HG02884 (cell line): ENCODE data around the gene GALNT6.

Experiments
- ATAC-seq: cut with Tn5 transposase; IDR thresholded peaks from one replicate; pipeline ENCODE4 v1.9.1; 2021; ENCODE audit warnings: mild to moderate bottlenecking, moderate library complexity; ENCODE audit not compliant: unreplicated experiment

Gene GALNT6, protein sequence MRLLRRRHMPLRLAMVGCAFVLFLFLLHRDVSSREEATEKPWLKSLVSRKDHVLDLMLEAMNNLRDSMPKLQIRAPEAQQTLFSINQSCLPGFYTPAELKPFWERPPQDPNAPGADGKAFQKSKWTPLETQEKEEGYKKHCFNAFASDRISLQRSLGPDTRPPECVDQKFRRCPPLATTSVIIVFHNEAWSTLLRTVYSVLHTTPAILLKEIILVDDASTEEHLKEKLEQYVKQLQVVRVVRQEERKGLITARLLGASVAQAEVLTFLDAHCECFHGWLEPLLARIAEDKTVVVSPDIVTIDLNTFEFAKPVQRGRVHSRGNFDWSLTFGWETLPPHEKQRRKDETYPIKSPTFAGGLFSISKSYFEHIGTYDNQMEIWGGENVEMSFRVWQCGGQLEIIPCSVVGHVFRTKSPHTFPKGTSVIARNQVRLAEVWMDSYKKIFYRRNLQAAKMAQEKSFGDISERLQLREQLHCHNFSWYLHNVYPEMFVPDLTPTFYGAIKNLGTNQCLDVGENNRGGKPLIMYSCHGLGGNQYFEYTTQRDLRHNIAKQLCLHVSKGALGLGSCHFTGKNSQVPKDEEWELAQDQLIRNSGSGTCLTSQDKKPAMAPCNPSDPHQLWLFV

DNA sequence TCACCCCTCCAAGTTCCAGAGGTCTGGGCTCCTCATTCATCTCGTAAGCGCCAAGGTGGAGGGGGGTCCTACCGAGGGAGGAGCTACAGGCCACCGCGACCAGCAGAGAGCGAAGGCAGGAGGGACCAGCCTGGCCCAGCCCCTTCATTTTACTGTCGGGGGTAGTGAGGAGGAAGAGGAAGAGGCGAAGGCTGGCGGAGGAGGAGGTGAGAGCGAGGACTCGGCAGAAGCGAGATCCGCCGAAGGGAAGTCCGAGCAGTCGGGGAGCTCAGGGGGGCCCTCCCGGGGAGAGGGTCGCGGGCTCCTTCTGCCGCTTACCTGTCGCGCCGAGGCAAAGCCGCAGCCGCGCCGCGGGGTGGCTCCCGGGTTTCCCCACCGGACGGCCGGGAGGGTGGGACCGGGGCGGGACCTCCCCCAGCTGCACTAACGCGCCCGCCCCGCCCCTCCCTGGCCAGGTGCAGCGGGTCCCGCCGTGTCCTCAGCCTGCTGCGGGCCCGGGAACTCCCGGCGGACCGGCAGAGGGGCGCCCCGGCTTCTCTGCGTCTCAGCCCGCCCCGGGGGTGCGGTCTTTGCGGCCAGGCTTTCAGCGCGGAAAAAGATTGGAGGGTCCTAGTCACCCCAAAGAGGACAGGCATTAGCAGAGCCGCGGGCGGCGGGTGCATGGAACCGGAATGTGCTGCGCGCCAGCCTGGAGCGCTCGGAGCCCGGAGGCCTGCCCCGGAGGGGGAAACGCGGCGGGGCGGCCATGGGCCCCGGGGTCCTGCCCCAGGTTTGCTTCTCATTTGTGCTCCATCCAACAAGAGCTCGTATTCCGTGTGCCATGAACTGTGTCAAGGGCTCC, at the start of gene GALNT6:
Gene GALNT6 (minus strand): TSS at position 124 of the 841 bp plus-strand sequence. CDS start 11,625 bp downstream, outside the sequence.
- ATAC-seq, result peak; percentile 35

DNA sequence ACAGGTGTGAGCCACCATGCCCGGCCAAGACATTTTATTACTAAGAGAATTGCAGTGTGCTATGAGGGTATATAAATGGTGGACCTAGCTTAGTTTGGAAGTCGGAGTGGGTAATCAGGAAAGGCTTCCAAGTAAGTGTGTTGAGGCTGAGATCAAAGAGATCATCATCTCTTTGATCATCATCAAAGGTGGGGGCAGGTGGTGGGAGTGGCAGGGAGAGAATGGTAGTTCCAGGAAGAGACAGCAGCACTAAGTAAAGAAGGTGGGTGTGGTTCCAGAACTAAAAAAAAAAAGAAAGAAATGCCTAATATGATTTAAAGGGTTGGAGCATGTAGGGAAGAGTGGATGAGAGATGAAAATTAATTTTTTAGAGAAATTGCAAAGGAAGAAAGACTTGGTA, 48.1 kb upstream of the GALNT6 start:
- ATAC-seq, result no peak

DNA sequence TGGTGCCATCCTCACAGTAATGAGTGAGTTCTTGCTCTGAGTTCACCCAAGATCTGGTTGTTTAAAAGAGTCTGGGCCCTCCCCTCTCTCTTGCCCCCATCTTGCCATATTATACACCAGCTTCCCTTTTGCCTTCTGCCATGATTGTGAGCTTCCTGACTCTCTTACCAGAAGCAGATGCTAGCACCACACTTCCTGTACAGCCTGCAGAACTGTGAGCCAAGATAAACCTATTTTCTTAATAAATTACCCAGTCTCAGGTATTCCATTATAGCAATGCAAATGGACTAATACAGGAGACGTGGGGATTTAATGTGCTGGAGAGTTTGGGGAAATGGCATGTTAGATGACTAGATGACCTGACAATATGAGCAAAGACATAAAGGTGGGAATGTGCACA, 46.2 kb upstream of the GALNT6 start:
- ATAC-seq, result no peak

DNA sequence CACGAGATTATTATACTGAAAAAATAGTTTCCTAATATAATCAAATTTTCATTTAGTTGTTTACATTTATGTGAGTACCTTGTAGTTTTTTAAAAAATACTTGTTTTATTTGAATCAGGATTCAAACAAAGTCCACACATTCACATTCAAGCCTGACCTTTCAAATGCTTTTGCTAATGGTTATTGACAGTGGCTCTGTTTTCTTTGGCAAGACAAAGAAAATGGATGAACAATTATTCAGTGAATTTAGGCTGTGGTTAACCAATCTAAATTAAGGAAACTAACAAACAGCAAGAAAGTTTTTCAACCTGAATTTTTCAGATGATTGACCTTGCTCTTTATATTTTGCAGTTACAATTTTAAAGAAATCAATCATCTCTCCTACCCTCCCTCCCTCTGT, 43.1 kb upstream of the GALNT6 start:
- no peak for ATAC-seq

DNA sequence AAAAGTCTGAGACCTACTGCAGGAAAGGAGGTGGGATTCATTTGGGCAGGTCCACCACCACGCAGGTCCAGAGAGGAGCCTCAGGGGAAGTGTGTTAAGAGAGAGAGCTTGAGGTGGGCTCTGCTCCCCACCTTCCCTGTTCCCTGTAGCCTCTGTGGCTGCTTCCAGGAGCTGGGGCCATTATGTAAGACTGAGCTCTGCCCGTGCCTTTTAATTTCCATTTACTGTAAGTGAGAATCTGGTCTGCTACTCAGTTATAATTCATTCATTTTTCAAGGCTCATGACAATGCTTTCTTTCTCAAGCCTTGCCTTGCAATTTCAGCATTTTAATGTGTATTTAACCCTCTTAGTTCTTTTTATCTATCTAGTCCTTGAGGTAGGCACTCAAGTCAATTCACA, 41.7 kb upstream of the GALNT6 start:
- no peak for ATAC-seq

DNA sequence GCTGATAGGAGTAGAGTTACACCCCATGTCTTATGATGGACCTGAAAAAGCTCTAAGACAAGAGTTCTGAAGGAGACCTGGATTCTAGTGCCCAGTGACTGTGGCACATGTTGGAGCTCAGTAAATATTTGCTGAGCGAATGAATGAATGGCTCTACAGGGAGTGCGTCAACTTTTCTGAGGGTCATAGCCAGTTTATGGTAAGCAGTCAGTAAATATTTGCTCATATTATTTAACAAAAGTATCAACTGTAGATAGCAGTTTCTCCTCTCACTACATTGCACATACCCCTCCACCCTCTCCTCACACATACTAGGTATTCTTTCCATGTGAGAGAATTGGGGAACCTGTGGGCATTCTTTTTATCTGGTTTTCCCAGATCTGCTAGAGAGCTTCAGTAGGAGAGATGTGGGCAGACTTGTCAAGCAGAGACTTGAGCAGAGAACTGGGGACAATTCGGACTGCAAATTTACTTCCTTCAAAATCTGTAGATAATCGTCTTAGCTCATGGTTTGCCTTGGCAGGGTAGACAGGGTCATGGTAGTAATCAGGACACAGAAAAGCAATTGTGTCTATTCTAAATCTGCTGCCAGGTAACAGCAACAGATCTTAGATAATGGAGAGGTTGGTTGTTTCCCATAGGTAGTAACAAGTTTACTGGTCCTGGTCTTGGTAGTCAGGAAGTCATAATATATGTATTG, 39.1 kb upstream of the GALNT6 start:
- ATAC-seq, result no peak

DNA sequence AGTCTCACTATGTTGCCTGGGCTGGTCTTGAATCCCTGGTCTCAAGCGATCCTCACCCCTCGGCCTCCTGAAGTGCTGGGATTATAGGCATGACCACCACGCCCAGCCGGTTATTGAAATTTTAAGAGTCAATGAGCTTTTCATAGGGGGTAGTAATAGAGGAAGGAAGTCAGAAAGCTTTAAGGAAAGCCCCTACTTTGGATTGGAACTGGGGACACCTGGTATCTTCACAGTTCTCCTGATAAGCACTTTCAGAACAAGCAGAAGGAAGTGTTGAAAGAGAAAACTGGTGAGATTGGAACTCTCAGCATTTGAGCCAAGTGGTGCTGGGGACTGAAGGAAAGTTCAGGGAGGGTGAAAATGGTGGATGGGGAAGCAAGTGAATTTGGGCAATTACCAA, 38.5 kb upstream of the GALNT6 start:
- no peak for ATAC-seq

DNA sequence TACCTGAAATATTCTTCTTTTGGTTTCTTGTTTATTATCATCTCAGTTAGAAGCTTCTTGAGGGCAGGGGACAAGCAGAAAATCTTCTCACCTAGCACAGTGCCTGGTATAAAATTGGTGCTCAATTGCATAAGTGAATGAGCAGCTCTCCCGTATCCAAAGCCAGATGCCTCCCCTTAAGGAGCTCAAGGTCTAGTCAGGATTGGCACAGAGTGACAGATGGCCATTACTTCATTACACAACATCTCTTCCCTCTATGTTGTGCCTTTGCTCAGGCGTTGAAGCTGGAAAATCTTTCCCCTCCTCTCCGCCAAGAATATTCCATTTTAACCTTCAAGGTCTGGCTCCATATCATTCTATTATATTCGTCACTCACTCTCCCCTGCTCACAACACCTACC, 37.0 kb upstream of the GALNT6 start:
- ATAC-seq, result no peak

DNA sequence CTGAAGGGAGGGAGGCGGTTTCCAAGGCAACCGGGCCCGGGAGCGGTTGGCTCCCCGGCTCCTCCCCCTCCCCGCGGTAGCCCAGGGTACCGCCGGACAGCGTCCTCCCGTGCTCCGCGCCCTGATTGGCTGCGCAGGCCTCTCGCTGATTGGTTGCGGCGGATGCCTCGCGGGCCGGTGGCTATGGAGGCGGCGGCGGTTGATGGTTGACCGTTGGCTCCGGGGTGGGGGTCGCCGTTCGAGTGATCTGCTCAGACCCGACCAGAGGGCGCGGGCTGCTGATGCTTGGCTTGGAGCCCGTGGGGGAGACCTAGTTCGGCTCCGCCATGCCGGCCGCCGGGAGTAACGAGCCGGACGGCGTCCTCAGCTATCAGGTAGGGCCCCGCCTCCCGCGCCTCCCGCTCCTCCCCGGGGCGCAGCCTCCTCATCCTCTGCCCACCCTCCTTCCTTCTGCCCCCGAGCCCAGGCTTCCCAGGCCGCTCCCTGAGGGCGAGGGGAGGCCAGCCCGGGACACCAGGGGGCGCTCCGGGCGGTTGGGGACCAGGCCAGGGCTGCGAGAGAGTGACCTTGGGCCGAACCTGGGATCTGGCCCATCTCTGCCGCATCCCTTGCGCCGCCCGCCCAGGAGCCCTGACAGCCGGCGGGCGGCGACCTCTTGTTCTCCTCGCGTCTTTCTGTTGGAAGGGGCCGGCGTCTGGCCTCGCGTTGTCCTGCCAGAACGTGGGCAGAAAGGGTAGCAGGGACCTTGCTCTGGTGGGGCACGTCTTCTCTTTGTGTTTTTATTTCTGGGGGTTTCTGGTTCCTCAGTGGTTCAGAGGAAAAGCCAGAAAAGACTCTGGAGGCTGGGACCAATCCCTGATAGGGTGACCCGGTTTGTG, 33.7 kb upstream of the GALNT6 start, which contains the start of gene SLC4A8:
Gene SLC4A8 (plus strand): TSS at position 170 of the 878 bp plus-strand sequence. CDS start 157 bp downstream, at position 327.
- peak; percentile 86 for ATAC-seq

DNA sequence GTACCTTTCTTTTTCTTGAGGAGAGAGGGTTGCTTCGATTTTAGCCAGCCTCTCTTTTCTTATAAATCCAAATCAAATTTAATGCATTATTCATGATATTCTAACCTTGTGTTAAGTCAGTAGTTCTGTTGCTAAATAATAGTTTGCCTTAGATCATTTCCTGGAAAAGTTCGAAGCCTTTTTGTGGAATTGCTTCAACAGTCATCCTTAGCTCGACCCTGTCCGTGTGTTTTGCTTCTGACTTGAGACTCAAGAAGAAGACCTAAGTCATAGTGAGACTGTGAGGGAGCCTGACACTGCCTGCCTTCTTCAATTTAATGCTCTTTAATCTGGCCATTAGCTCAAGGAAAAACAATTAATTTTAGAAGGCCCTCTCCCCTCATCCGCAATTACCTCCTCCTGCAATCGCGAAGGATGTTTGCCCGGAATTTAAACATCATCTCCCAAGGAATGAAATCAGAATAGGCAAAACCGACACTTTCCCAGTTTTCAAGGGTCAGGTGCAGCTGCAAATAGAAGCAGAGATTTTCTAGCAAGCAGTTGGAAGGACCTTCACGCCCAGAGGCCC, 33.0 kb upstream of the GALNT6 start:
- ATAC-seq, result no peak

DNA sequence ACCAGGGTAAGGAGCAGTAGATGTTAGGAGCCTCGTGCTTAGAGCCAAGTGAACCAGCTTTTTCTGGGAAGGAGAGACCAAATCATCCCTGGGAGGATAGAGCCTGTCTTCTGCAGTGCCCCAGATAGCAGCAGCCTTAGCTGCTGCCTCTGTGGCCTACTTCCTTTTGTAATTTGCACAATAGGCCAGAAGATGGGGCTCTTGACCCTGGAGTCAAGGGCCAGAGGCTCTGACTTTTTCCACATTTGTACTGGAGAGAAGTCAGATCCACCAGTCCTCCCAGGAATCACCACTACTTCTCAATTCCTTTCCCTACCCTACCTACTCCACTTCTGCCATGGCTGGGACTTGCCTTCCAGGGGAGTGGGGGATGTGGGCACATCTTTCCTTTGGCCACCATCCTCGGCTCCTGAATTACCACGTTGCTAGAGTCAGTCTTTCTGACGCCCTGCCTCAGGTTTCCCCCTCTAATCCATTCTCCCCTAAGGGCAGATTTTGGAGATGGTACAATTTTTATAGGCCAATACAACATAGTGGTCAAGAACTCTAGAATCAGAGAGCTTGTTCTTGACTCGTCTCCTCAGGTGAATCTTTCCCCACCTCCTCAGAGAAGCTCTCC, 30.2 kb upstream of the GALNT6 start:
- no peak for ATAC-seq

DNA sequence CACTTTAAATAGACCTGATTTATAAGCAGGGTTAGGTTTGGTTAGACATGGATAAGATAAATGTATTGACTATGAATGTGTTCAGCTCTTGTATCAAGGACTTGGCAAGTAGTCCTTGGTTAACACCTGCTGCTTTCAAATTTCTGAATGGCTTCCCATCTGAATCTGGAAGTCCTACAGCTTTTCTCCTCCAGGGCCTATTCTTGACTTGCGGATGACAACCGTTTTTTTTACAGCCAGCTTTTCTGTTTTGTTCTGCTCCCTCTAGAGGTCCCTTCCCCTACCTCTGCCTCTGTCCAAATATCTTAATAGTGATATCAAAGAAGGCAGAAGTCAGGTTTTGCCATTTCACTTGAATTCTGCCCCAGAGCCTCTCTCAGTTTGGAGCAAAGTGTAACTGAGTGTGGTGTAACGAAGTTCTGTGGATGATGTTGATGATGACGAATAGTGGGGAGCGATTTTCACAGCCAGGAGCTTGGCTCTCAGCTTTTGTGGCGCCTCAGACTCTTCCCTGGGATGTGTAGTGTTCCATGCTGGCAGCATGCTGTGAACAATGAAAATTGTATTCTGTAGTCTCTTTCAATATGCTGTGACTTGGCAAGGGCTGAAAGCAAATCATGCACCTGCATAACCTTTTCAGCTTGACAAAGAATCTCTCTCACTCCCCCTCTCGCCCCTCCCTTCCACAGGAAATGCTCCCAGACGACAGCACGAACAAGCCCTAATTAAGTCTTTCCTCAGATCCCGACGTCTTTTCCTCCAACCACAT, 28.4 kb upstream of the GALNT6 start:
- no peak for ATAC-seq

DNA sequence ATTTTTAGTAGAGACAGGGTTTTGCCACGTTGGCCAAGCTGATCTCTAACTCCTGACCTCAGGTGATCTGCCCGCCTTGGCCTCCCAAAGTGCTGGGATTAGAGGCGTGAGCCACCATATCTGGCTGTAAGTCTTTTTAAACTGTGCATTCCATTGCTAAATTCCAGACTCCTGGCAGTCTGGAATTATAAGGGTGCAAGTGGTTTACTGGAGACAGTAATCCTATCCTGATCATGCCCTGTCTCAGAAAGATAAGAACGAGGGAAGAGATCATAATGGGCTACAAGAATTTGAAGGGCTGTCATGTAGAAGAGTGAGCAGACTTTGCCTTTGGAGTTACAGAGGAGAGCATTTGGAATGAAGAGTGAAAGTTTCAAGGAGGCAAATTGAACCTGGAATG, 26.6 kb upstream of the GALNT6 start:
- no peak for ATAC-seq

DNA sequence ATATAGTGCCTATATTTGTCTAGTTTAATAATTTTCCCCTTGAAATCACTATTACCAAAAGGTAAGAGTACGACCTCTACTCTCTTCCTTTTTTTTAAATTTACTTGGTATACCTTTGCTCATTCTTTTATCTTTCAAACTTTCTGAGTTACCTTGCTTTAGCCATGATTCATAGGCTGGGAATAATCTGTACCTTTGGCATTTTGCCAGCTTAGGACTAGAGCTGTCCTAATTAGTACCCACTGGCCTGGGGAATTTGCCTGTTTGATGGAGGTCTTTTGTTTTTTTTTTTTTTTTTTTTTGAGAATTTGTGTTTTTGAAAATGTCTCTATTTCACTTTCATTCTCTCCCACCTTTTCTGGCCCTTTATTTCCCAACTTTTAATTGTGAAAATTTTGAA, 24.7 kb upstream of the GALNT6 start:
- no peak for ATAC-seq

DNA sequence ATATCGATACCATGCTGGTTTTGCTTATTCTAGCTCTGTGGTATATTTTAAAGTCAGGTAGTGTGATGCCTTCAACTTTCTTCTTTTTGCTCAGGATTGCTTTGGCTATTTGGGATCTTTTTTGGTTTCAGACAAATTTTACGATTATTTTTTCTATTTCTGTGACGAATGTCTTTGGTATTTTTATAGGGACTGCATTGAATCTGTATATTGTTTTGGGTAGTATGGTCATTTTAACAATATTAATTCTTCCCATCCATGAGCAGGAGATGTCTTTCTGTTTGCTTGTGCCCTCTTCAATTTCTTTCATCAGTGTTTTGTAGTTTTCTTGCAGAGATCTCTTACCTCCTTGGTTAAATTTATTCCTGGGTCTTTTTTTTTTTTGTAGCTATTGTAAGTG, 22.6 kb upstream of the GALNT6 start:
- no peak for ATAC-seq

DNA sequence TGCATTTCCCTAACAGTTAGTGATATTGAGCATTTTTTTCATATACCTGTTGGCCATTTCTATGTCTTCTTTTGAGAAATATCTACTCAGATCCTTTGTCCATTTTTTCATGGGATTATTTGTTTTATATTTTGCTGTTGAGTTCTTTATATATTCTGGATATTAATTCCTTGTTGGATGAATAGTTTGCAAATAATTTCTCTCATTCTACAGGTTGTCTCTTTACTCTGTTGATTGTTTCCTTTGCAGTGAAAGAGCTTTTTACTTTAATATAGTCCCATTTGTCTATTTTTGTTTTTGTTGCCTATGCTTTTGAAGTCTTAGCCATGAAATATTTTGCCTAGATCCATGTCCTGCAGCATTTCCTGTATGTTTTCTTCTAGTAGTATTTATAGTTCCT, 21.9 kb upstream of the GALNT6 start:
- no peak for ATAC-seq

DNA sequence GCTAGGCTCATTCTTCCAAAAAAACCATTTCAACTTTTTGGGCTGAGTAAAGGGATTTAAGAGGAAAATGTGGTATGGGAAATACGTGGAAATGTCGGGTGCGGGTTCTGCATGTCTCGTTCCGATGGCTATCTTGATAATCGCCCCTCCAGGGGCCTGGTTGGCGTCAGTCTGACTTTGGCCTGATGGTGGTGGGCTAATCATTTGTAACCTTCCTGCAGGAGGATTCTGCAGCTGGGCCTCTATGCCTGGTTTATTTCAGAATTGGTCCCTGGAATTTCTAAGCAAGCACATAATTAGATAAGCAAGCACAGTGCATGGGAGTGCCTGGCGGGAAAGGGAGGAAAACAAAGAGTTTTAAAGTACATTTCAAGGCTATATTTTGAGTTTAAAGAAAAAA, 18.6 kb upstream of the GALNT6 start:
- ATAC-seq, result no peak

DNA sequence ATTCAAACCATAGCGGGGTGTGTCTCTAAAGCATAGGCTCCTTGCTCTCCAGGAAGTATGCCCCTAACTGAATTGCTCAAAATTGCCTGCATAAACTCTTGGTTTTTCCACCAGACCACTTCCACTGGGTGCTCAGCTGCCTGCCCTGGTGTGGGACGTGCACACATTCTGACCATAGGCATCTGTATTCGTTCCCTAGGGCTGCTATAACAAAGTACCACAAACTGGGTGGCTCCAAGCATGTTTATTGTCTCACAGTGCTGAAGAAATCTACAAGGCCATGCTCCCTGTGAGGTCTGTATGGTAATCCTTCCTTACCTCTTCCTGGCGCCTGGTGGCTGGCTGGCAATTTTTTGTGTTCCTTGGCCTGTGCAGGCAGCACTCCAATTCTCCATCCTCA, 16.4 kb upstream of the GALNT6 start:
- no peak for ATAC-seq
